HEK293 (cell line): ENCODE measurements around the gene HOXB7.

Experiments used
- FEZF1 ChIP-seq: fragments of 450-650 bp; formaldehyde crosslinking; IDR thresholded peaks from 2 replicates; pipeline ENCODE4 v1.5.1; 2016; ENCODE audit warnings: missing biosample characterization, missing genetic modification characterization
- KLF8 ChIP-seq: fragments of 450-650 bp; formaldehyde crosslinking; IDR thresholded peaks from 2 replicates; pipeline ENCODE4 v1.5.1; 2016; ENCODE audit warnings: missing biosample characterization, missing genetic modification characterization
- SETDB1 ChIP-seq: IDR thresholded peaks from one replicate; pipeline ENCODE4 v1.6.1; 2017; ENCODE audit warnings: mild to moderate bottlenecking, low read length, moderate library complexity, mixed read lengths; ENCODE audit not compliant: insufficient read length
- ZNF112 ChIP-seq: fragments of 450-650 bp; formaldehyde crosslinking; IDR thresholded peaks from 2 replicates; pipeline ENCODE4 v1.5.0; 2017; ENCODE audit warnings: missing biosample characterization, missing genetic modification characterization
- ZNF132 ChIP-seq: fragments of 450-650 bp; formaldehyde crosslinking; IDR thresholded peaks from 2 replicates; pipeline ENCODE4 v1.5.1; 2017; ENCODE audit warnings: missing biosample characterization, missing genetic modification characterization, borderline replicate concordance
- ZNF148 ChIP-seq: fragments of 450-650 bp; formaldehyde crosslinking; IDR thresholded peaks from 2 replicates; pipeline ENCODE4 v1.5.0; 2017; ENCODE audit warnings: missing biosample characterization, missing genetic modification characterization, borderline replicate concordance
- ZNF169 ChIP-seq: fragments of 450-650 bp; formaldehyde crosslinking; IDR thresholded peaks from 2 replicates; pipeline ENCODE4 v1.5.1; 2016; ENCODE audit warnings: missing biosample characterization, missing genetic modification characterization
- ZNF211 ChIP-seq: fragments of 450-650 bp; formaldehyde crosslinking; IDR thresholded peaks from 2 replicates; pipeline ENCODE4 v1.5.1; 2016; ENCODE audit warnings: low read depth, missing biosample characterization, missing genetic modification characterization
- ZNF266 ChIP-seq: fragments of 450-650 bp; formaldehyde crosslinking; IDR thresholded peaks from 2 replicates; pipeline ENCODE4 v1.5.1; 2016; ENCODE audit warnings: missing biosample characterization, missing genetic modification characterization, low read depth
- ZNF274 ChIP-seq, 2 experiments: fragments of 200-500 bp in 1 of 2; fragments of 450-650 bp in 1 of 2; sonication (Bioruptor generic) in 1 of 2; formaldehyde crosslinking in 1 of 2; IDR thresholded peaks; 2 replicates each; pipeline versions ENCODE4 v1.5.1 to v1.6.1; 2014 to 2016; ENCODE audit warnings: borderline replicate concordance in 1 of 2, inconsistent platforms in 1 of 2, low read length in 1 of 2, missing biosample characterization in 1 of 2, missing genetic modification characterization in 1 of 2
- ZNF280C ChIP-seq: fragments of 450-650 bp; formaldehyde crosslinking; IDR thresholded peaks from 2 replicates; pipeline ENCODE4 v1.5.1; 2016; ENCODE audit warnings: missing biosample characterization, missing genetic modification characterization
- ZNF350 ChIP-seq: fragments of 450-650 bp; formaldehyde crosslinking; IDR thresholded peaks from 2 replicates; pipeline ENCODE4 v1.5.0; 2017; ENCODE audit warnings: missing biosample characterization, mild to moderate bottlenecking, missing genetic modification characterization
- ZNF362 ChIP-seq: fragments of 450-650 bp; formaldehyde crosslinking; IDR thresholded peaks from 2 replicates; pipeline ENCODE4 v1.5.1; 2016; ENCODE audit warnings: missing biosample characterization, missing genetic modification characterization
- ZNF449 ChIP-seq: fragments of 450-650 bp; formaldehyde crosslinking; IDR thresholded peaks from 2 replicates; pipeline ENCODE4 v1.5.1; 2017; ENCODE audit warnings: missing biosample characterization, mild to moderate bottlenecking, missing genetic modification characterization, moderate library complexity
- ZNF513 ChIP-seq: fragments of 450-650 bp; IDR thresholded peaks from 2 replicates; pipeline ENCODE4 v1.5.1; 2018; ENCODE audit warnings: missing biosample characterization, missing genetic modification characterization
- ZNF530 ChIP-seq: fragments of 450-650 bp; formaldehyde crosslinking; IDR thresholded peaks from 2 replicates; pipeline ENCODE4 v1.5.1; 2016; ENCODE audit warnings: low read depth, missing biosample characterization, missing genetic modification characterization
- ZNF544 ChIP-seq: fragments of 450-650 bp; formaldehyde crosslinking; IDR thresholded peaks from 2 replicates; pipeline ENCODE4 v1.5.0; 2017; ENCODE audit warnings: missing biosample characterization, missing genetic modification characterization
- ZNF555 ChIP-seq: fragments of 450-650 bp; formaldehyde crosslinking; conservative IDR thresholded peaks from 2 replicates; pipeline ENCODE4 v1.5.1; 2017; ENCODE audit warnings: missing biosample characterization, mild to moderate bottlenecking, missing genetic modification characterization, inconsistent platforms
- ZNF621 ChIP-seq: fragments of 450-650 bp; formaldehyde crosslinking; IDR thresholded peaks from 2 replicates; pipeline ENCODE4 v1.5.1; 2017; ENCODE audit warnings: missing biosample characterization, missing genetic modification characterization
- ZNF629 ChIP-seq: fragments of 450-650 bp; formaldehyde crosslinking; IDR thresholded peaks from 2 replicates; pipeline ENCODE4 v1.5.1; 2017; ENCODE audit warnings: missing biosample characterization, missing genetic modification characterization
- ZNF658 ChIP-seq: fragments of 450-650 bp; formaldehyde crosslinking; IDR thresholded peaks from 2 replicates; pipeline ENCODE4; 2016; ENCODE audit warnings: missing biosample characterization, missing genetic modification characterization
- ZNF664 ChIP-seq: fragments of 450-650 bp; formaldehyde crosslinking; IDR thresholded peaks from 2 replicates; pipeline ENCODE4 v1.5.1; 2016; ENCODE audit warnings: missing biosample characterization, missing genetic modification characterization
- ZNF701 ChIP-seq: fragments of 450-650 bp; formaldehyde crosslinking; IDR thresholded peaks from 2 replicates; pipeline ENCODE4 v1.5.1; 2016; ENCODE audit warnings: missing biosample characterization, missing genetic modification characterization
- ZNF792 ChIP-seq: fragments of 450-650 bp; formaldehyde crosslinking; IDR thresholded peaks from 2 replicates; pipeline ENCODE4 v1.5.1; 2016; ENCODE audit warnings: missing biosample characterization, missing genetic modification characterization
- ZSCAN23 ChIP-seq: fragments of 450-650 bp; formaldehyde crosslinking; IDR thresholded peaks from 2 replicates; pipeline ENCODE4 v1.5.1; 2016; ENCODE audit warnings: missing biosample characterization, missing genetic modification characterization
- TF ChIP-seq, protein P1 (sequence below): fragments of 450-650 bp; formaldehyde crosslinking; IDR thresholded peaks from 2 replicates; pipeline ENCODE4 v1.5.1; 2017; ENCODE audit warnings: missing biosample characterization, missing genetic modification characterization
- TF ChIP-seq, protein P2 (sequence below): fragments of 450-650 bp; formaldehyde crosslinking; optimal IDR thresholded peaks from 2 replicates; pipeline ENCODE3; 2016; ENCODE audit warnings: missing biosample characterization, mild to moderate bottlenecking, missing genetic modification characterization

The HOXB7 gene

DNA sequence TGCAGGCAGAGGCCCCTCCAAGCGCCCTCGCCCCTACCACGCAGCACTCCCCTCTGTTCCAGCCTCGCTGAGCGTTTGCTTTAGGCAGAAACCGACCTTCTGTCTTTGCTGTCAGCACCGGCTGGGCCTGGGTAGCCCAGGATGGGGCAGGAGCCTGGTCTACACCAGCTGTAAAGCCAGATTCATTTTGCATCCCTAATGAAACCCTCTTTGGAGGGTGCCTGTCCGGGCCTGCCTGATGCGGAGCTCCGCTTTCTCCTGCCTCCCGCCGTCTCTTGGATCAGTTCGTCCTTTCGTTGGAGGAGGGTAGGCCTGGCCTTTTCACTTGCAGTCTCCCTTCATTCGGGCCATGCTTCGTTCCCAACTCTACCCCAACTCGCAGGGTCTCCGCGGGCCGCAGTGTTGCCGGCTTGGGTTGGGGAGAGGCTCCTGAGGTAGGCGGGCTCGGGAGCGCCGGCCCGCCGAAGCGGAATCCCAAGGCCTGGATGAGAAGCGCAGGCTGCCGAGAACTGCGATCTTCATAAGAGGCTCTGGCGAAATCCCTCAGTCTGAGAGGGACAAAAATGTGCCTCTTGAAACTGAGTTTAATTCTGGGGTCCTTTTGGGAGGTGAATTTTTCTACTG lies 9.1 kb upstream of the HOXB7 start (continued):
- TF ChIP-seq ZNF112 (tag by site-specific recombination) (no peak), ZNF266 (tag by site-specific recombination) (no peak), ZNF362 (tag by site-specific recombination) (no peak), ZSCAN23 (tag by site-specific recombination) (no peak), ZNF629 (tag by site-specific recombination) (peak; percentile 10; the same call in 1 of the 2 replicates), ZNF148 (tag by site-specific recombination) (no peak), ZNF658 (tag by site-specific recombination) (no peak), FEZF1 (tag by site-specific recombination) (no peak; the same call in 1 of the 2 replicates), ZNF544 (tag by site-specific recombination) (no peak), ZNF530 (no peak), ZNF701 (tag by site-specific recombination) (no peak), ZNF449 (no peak), ZNF513 (tag by site-specific recombination) (no peak), ZNF211 (tag by site-specific recombination) (no peak), ZNF664 (tag by site-specific recombination) (peak; percentile 38; the same call in 1 of the 2 replicates), ZNF280C (tag by site-specific recombination) (no peak), ZNF132 (no peak), SETDB1 (no peak), ZNF274 (IDR thresholded peaks at IDR 0.05; ENCODE audit: low read length) (no peak), ZNF274 (tag by site-specific recombination; IDR thresholded peaks at IDR 0.05; ENCODE audit: borderline replicate concordance) (no peak), ZNF792 (peak; percentile 34; the same call in 1 of the 2 replicates), ZNF555 (no peak), ZNF621 (tag by site-specific recombination) (no peak), ZNF350 (tag by site-specific recombination) (no peak), KLF8 (tag by site-specific recombination) (no peak), ZNF169 (tag by site-specific recombination) (no peak)
- TF ChIP-seq, protein P1, sequence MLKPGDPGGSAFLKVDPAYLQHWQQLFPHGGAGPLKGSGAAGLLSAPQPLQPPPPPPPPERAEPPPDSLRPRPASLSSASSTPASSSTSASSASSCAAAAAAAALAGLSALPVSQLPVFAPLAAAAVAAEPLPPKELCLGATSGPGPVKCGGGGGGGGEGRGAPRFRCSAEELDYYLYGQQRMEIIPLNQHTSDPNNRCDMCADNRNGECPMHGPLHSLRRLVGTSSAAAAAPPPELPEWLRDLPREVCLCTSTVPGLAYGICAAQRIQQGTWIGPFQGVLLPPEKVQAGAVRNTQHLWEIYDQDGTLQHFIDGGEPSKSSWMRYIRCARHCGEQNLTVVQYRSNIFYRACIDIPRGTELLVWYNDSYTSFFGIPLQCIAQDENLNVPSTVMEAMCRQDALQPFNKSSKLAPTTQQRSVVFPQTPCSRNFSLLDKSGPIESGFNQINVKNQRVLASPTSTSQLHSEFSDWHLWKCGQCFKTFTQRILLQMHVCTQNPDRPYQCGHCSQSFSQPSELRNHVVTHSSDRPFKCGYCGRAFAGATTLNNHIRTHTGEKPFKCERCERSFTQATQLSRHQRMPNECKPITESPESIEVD = no peak
- TF ChIP-seq, protein P2, sequence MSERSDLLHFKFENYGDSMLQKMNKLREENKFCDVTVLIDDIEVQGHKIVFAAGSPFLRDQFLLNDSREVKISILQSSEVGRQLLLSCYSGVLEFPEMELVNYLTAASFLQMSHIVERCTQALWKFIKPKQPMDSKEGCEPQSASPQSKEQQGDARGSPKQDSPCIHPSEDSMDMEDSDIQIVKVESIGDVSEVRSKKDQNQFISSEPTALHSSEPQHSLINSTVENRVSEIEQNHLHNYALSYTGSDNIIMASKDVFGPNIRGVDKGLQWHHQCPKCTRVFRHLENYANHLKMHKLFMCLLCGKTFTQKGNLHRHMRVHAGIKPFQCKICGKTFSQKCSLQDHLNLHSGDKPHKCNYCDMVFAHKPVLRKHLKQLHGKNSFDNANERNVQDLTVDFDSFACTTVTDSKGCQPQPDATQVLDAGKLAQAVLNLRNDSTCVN (tag by site-specific recombination) = no peak
